NT2/D1 (cell line): ENCODE data around the gene PNPLA7.
A peak's percentile ranks its signal among the peaks of the same experiment; 100 is the strongest.

Experiments used
- DNase-seq: peaks from one replicate; pipeline ENCODE4 v3.0.0-alpha.2; 2011; ENCODE audit warnings: low read depth, low spot score
- H3K27me3 ChIP-seq: 2 replicates; pipeline ENCODE4 v1.6.0; 2011; ENCODE audit warnings: mild to moderate bottlenecking; ENCODE audit not compliant: insufficient read length, insufficient read depth
- H3K36me3 ChIP-seq: 2 replicates; pipeline ENCODE4 v1.6.1; 2011; ENCODE audit warnings: mild to moderate bottlenecking, low read length, mixed read lengths; ENCODE audit not compliant: insufficient read depth, insufficient read length
- H3K4me1 ChIP-seq: 2 replicates; pipeline ENCODE4 v1.5.1; 2011; ENCODE audit not compliant: insufficient read depth, insufficient read length
- H3K4me3 ChIP-seq: 2 replicates; pipeline ENCODE4 v1.5.1; 2011; ENCODE audit warnings: low read depth; ENCODE audit not compliant: insufficient read length
- H3K9ac ChIP-seq: 2 replicates; pipeline ENCODE4 v1.6.0; 2011; ENCODE audit warnings: low read depth; ENCODE audit not compliant: insufficient read length
- H3K9me3 ChIP-seq: 2 replicates; pipeline ENCODE4 v1.5.1; 2011; ENCODE audit warnings: mild to moderate bottlenecking, low read length; ENCODE audit not compliant: insufficient read depth
- SUZ12 ChIP-seq: IDR thresholded peaks from 2 replicates; pipeline ENCODE4 v1.6.1; 2011; ENCODE audit not compliant: insufficient read length, insufficient read depth; ENCODE audit errors: extremely low read depth
- YY1 ChIP-seq: IDR thresholded peaks from 2 replicates; pipeline ENCODE4 v1.6.1; 2011; ENCODE audit not compliant: insufficient read length, insufficient read depth
- ZNF274 ChIP-seq: IDR thresholded peaks from 2 replicates; pipeline ENCODE4 v1.6.1; 2011; ENCODE audit warnings: mild to moderate bottlenecking, low read depth, low read length

Gene PNPLA7

DNA sequence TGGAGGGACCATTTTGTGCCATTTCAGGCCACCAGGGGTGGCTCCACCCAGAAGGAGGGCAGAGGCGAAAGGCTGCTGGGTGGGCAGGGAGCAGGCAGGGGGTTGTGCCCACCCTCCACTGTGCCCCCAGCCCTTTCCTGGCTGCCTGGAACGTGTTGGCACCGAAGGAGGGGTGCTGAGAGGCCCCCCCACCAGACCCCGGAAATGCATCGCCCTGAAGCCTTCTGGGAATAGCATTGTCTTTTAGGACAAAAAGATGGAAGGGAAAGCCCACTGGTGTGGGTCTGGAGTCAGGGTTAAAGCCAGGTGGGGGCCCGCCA, 121.9 kb downstream of the PNPLA7 start:
- Histone ChIP-seq H3K9ac (no peak overlapping the region), H3K4me3 (no peak overlapping the region), H3K36me3 (no peaks in the 10 kb centered on the region), H3K9me3 (no peaks in the 10 kb centered on the region), H3K4me1 (peaks cover 13% of the 10 kb centered on the region), H3K27me3 (peaks cover 17% of the 10 kb centered on the region)
- no peak for DNase-seq
- no peak for TF ChIP-seq YY1
- TF ChIP-seq SUZ12, result no peak
- TF ChIP-seq ZNF274, result no peak

DNA sequence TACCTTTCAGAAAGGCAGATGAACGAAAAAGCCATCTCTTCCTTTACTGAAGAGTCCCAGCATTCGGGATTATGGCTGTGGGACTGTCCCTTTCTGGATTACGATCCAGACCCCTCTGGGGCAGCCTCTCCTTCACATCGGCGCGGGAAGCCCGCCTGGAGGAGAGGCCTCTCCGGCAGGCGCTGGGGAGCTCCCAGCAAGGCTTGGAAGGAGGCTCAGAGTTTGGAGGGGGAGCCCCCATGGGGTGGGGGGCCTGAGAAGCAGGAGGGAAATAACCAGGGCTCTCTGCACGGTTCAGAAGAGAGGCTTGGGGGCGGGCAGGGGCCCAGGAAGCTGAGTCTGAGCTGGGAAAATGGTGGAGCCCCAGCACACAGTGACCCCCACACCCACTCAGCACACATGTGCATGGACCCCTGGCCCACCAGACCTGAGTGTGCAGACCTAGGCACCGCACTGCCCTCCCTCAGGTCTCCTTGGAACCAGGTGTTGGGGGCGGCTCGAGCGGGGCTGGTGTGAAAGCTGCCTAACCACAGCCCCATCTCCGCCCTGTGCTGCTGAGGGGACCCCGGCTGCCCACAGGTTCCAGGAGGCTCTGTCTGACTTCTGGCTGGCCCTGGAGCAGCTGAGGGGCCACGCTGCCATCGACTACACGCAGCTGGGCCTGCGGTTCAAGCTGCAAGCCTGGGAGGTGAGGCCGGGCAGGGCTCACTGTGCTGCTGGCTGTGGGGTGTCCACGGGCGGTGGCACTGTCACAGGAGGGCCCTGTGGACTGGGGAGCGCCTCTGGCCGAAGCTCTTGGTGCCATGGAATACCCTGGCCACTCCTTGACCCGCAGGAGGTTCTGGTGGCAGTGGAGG, 122.5 kb downstream of the PNPLA7 start:
- H3K4me1 ChIP-seq, result peaks cover 13% of the 10 kb centered on the region
- TF ChIP-seq SUZ12 (no peak), ZNF274 (no peak), YY1 (no peak)

GRCh38 chr9:137426018-137426681, 124.1 kb downstream of the PNPLA7 start:
- no peaks in the 10 kb centered on the region for H3K36me3 ChIP-seq
- H3K4me1 ChIP-seq, result peaks cover 13% of the 10 kb centered on the region
- no peak overlapping the region for H3K4me3 ChIP-seq
- no peak overlapping the region for H3K9ac ChIP-seq
- no peak for TF ChIP-seq YY1
- no peak for TF ChIP-seq SUZ12
- TF ChIP-seq ZNF274, result no peak
- no peak for DNase-seq
- H3K27me3 ChIP-seq, result peaks cover 20% of the 10 kb centered on the region
- no peaks in the 10 kb centered on the region for H3K9me3 ChIP-seq

More for the DNA sequence above, 122.5 kb downstream of the PNPLA7 start:
- H3K4me3 ChIP-seq, result no peak overlapping the region
- H3K9me3 ChIP-seq, result no peaks in the 10 kb centered on the region
- H3K27me3 ChIP-seq, result peaks cover 17% of the 10 kb centered on the region
- no peaks in the 10 kb centered on the region for H3K36me3 ChIP-seq
- peak overlapping the region; percentile 42 for H3K9ac ChIP-seq
- DNase-seq, result no peak

DNA sequence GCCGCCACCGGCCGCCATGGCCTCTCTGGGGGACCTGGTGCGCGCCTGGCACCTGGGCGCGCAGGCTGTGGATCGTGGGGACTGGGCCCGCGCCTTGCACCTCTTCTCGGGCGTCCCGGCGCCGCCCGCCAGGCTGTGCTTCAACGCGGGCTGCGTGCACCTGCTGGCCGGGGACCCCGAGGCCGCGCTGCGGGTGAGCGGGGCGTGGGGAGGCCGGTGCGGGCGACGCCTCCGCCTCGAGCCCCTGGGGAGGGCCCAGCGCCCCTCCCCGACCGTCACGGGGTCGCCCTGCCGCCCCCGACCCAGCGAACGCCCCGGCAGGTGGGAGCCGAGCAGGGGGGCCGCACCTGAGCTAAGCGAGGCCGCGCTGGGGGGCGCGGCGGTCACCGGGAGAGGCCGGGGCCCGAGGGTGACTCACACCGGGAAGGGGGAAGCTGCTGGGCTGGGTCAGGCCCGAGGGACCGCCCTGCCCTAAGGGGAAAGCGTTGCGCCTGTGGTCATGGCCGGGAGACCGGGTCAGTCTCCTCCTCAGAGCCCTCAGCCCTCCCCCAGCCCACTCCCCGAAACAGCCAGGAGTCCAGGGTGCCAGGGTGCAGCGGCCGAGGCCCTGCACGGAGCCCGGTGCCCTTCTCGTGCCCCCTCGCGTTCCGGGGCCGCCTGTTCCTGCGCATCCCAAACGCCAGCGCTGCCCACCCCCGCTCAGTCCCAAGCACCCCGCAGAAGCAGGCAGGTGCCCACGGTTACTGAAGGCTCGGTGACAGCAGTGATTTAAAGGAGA, 126.5 kb downstream of the PNPLA7 start:
- Histone ChIP-seq H3K9ac (peak overlapping the region; percentile 64), H3K4me1 (peaks cover 9% of the 10 kb centered on the region), H3K36me3 (peaks cover 5% of the 10 kb centered on the region), H3K4me3 (peak overlapping the region; percentile 53), H3K9me3 (no peaks in the 10 kb centered on the region), H3K27me3 (peaks cover 20% of the 10 kb centered on the region)
- TF ChIP-seq SUZ12 (no peak), YY1 (no peak), ZNF274 (no peak)
- no peak for DNase-seq

GRCh38 chr9:137422604-137423513, 127.3 kb downstream of the PNPLA7 start, which contains the start of the genes EXD3 and NOXA1:
Gene EXD3 (minus strand): TSS chr9:137423162. CDS start chr9:137395357, 27,805 bp downstream.
Gene NOXA1 (plus strand): TSS chr9:137423393. CDS start chr9:137423530, 137 bp downstream.
- Histone ChIP-seq H3K4me3 (peak within 1 kb of the TSS; percentile 78), H3K9me3 (no peaks in the 10 kb centered on the region), H3K27me3 (peaks cover 20% of the 10 kb centered on the region), H3K9ac (peak within 1 kb of the TSS; percentile 86), H3K36me3 (peaks cover 5% of the 10 kb centered on the region), H3K4me1 (peaks cover 9% of the 10 kb centered on the region)
- TF ChIP-seq ZNF274 (no peak), SUZ12 (no peak), YY1 (no peak)
- peak; percentile 87 for DNase-seq
